HepG2 (cell line): ENCODE measurements around the gene CHKA. TPM values are rescaled to one million over a fixed set of nuclear protein-coding genes. Genes with fewer than 3 reads are reported as not detected.

Experiments used
- ATAC-seq: fragments of 200-7000 bp; cut with Tn5 transposase; 3 replicates; pipeline ENCODE4 v1.9.1; 2020; ENCODE audit warnings: mild to moderate bottlenecking, moderate library complexity
- BruUV-seq: library from RNA; stranded (reverse); fragments of 400-500 nt; replicated peaks from 2 replicates; lab custom pipeline; 2021; lab: Mats Ljungman, UMichigan
- CTCF ChIA-PET: fragments of 300-600 bp; formaldehyde crosslinking; extraction: SDS; loops from one replicate; lab custom pipeline; 2021; ENCODE audit warnings: low total read pairs, inconsistent platforms, low intra/inter-chr PET ratio; lab: Yijun Ruan, JAX
- POLR2A ChIA-PET: fragments of 350-600 bp; sonication (Branson Sonifier 250); formaldehyde crosslinking; loops from one replicate; lab custom pipeline; 2020; ENCODE audit warnings: antibody characterized with exemption, inconsistent platforms; lab: Yijun Ruan, JAX
- DNase-seq: peaks from one replicate; pipeline ENCODE4 v3.0.0-alpha.2; 2015; ENCODE audit warnings: low spot score
- FAIRE-seq: peaks from 3 replicates; lab custom pipeline; 2011; peaks lifted over from hg19 to GRCh38; lab: Jason Lieb, UNC
- H2AFZ ChIP-seq: one replicate; pipeline ENCODE4 v1.6.1; 2011; ENCODE audit warnings: low read length, inconsistent platforms
- H3K27ac ChIP-seq: fragments of 300-600 bp; 3 replicates; pipeline ENCODE4 v1.8.0; 2011; ENCODE audit warnings: mixed run types, mild to moderate bottlenecking, mixed read lengths, low read length, inconsistent platforms; ENCODE audit not compliant: insufficient read depth; ENCODE audit errors: extremely low read length
- H3K27me3 ChIP-seq, 2 experiments: fragments of 200-600 bp in 1 of 2; 2 replicates in 1 of 2; 3 replicates in 1 of 2; pipeline versions ENCODE4 v1.6.0 to v1.8.0; 2011; ENCODE audit warnings: low read length in 2 of 2, mild to moderate bottlenecking in 2 of 2, moderate library complexity in 2 of 2, inconsistent platforms in 1 of 2; ENCODE audit not compliant: insufficient read depth in 2 of 2, control insufficient read depth in 1 of 2
- H3K36me3 ChIP-seq, 2 experiments: fragments of 200-600 bp in 1 of 2; replicated peaks in 1 of 2; 2 replicates in 1 of 2; 3 replicates in 1 of 2; pipeline versions ENCODE4 v1.5.1 to v1.8.0; 2011; ENCODE audit warnings: low read length in 2 of 2, inconsistent platforms in 1 of 2; ENCODE audit not compliant: insufficient read depth in 2 of 2, control insufficient read depth in 1 of 2
- H3K4me1 ChIP-seq: 2 replicates; pipeline ENCODE4 v1.5.1; 2012; ENCODE audit warnings: low read length, inconsistent platforms; ENCODE audit not compliant: insufficient read depth
- H3K4me2 ChIP-seq: 2 replicates; pipeline ENCODE4 v1.6.0; 2011; ENCODE audit warnings: low read depth, low read length, inconsistent platforms
- H3K4me3 ChIP-seq, 3 experiments: fragments of 200-600 bp in 1 of 3; sonication (generic), shearing (Covaris generic) in 1 of 3; replicated peaks in 1 of 3; 2 replicates each; pipeline ENCODE4 v1.5.1; 2011 to 2016; ENCODE audit warnings: low read length in 3 of 3, inconsistent platforms in 2 of 3, low read depth in 2 of 3, mild to moderate bottlenecking in 2 of 3, control low read depth in 1 of 3, mixed read lengths in 1 of 3; ENCODE audit not compliant: insufficient read depth in 1 of 3
- H3K79me2 ChIP-seq: one replicate; pipeline ENCODE4 v1.6.1; 2011; ENCODE audit warnings: low read length, inconsistent platforms; ENCODE audit not compliant: insufficient read depth
- H3K9ac ChIP-seq: 2 replicates; pipeline ENCODE4 v1.6.0; 2011; ENCODE audit warnings: mild to moderate bottlenecking, low read depth, low read length, inconsistent platforms; ENCODE audit not compliant: insufficient read depth
- H3K9me3 ChIP-seq: 2 replicates; pipeline ENCODE4 v1.5.1; 2012; ENCODE audit warnings: mild to moderate bottlenecking, low read length
- H4K20me1 ChIP-seq: 2 replicates; pipeline ENCODE4 v1.6.0; 2011; ENCODE audit warnings: inconsistent platforms, mild to moderate bottlenecking, low read length, moderate library complexity; ENCODE audit not compliant: insufficient read depth
- ARNT ChIP-seq: fragments of 450-650 bp; IDR thresholded peaks from 2 replicates; pipeline ENCODE4 v1.6.1; 2017
- ATF7 ChIP-seq, 2 experiments: fragments of 450-650 bp in 1 of 2; sonication (generic) in 1 of 2; formaldehyde crosslinking in 1 of 2; IDR thresholded peaks; 2 replicates each; pipeline versions ENCODE4 v1.4.0 to v1.6.1; 2016 to 2020; ENCODE audit warnings: antibody characterized with exemption in 1 of 2, mild to moderate bottlenecking in 1 of 2, missing genetic modification reagents in 1 of 2
- FOXJ3 ChIP-seq: sonication (generic); formaldehyde crosslinking; IDR thresholded peaks from 2 replicates; pipeline ENCODE4 v1.4.0; 2020; ENCODE audit warnings: missing genetic modification reagents, mild to moderate bottlenecking, borderline replicate concordance
- ISL2 ChIP-seq: sonication (generic); formaldehyde crosslinking; IDR thresholded peaks from 2 replicates; pipeline ENCODE4 v1.5.0; 2020; ENCODE audit warnings: missing genetic modification reagents
- MYPOP ChIP-seq: sonication (generic); formaldehyde crosslinking; IDR thresholded peaks from 2 replicates; pipeline ENCODE4 v1.8.1; 2023; ENCODE audit warnings: mild to moderate bottlenecking, moderate library complexity, missing genetic modification reagents
- RARG ChIP-seq: sonication (generic); formaldehyde crosslinking; IDR thresholded peaks from 2 replicates; pipeline ENCODE4 v1.4.0; 2020; ENCODE audit warnings: low read depth, mild to moderate bottlenecking, missing genetic modification reagents
- RBAK ChIP-seq: sonication (generic); formaldehyde crosslinking; IDR thresholded peaks from 2 replicates; pipeline ENCODE4 v1.5.1; 2020; ENCODE audit warnings: mild to moderate bottlenecking, missing genetic modification reagents
- SMARCE1 ChIP-seq: fragments of 450-650 bp; IDR thresholded peaks from 2 replicates; pipeline ENCODE4 v1.6.1; 2017; ENCODE audit warnings: borderline replicate concordance
- SP140L ChIP-seq: sonication (generic); formaldehyde crosslinking; IDR thresholded peaks from 2 replicates; pipeline ENCODE4 v1.4.0; 2020; ENCODE audit warnings: missing genetic modification reagents, borderline replicate concordance
- STAG1 ChIP-seq: sonication (generic); formaldehyde crosslinking; IDR thresholded peaks from 2 replicates; pipeline ENCODE4 v1.4.0; 2020; ENCODE audit warnings: missing genetic modification reagents
- ZNF12 ChIP-seq: sonication (generic); formaldehyde crosslinking; IDR thresholded peaks from 2 replicates; pipeline ENCODE4 v1.5.0; 2020; ENCODE audit warnings: missing genetic modification reagents
- ZNF569 ChIP-seq: sonication (generic); formaldehyde crosslinking; IDR thresholded peaks from 2 replicates; pipeline ENCODE4 v1.5.0; 2020; ENCODE audit warnings: mild to moderate bottlenecking, missing genetic modification reagents, moderate library complexity, borderline replicate concordance
- ZSCAN12 ChIP-seq: sonication (generic); formaldehyde crosslinking; IDR thresholded peaks from 2 replicates; pipeline ENCODE4 v1.9.0; 2021; ENCODE audit warnings: mild to moderate bottlenecking, missing genetic modification reagents
- WGBS: methylation state at CpG from one replicate; pipeline ENCODE4 v1.1.6; 2017; ENCODE audit warnings: low lambda C conversion rate; 5-methylcytosine and 5-hydroxymethylcytosine counted together
- in situ Hi-C: cut with HindIII; loops from 2 replicates; pipeline ENCODE4 v1.10.0; 2017; ENCODE audit warnings: low pct_unique_long_range_greater_than_20kb; ENCODE audit not compliant: extremely low pct_ligation_motif_present
- intact Hi-C: fragments of 100-400 bp; cut with micrococcal nuclease; formaldehyde crosslinking; loops from one replicate; pipeline ENCODE4 v1.10.0; 2022; ENCODE audit not compliant: unreplicated experiment
- polyA plus RNA-seq, 8 experiments: library from polyadenylated mRNA; depleted of rRNA in 3 of 8; stranded (reverse) in 7 of 8; unstranded in 1 of 8; fragments of >200 nt; fragmentation: Illumina TruSeq in 4 of 8; extraction: Trizol in 4 of 8; gene quantifications; 2 replicates each; pipeline versions ENCODE4 v1.2.1 to v1.2.3, GENCODE V29; 2011 to 2016; ENCODE audit warnings: low read depth in 4 of 8, missing spikeins in 1 of 8, mixed read lengths in 1 of 8; ENCODE audit not compliant: insufficient read depth in 1 of 8
- total RNA-seq, 5 experiments: library from RNA; depleted of rRNA; stranded (reverse); fragments of >200 nt; fragmentation: Illumina TruSeq; extraction: Trizol; gene quantifications; 2 replicates each; pipeline ENCODE4 v1.2.3, GENCODE V29; 2016; ENCODE audit warnings: low read depth in 1 of 5

Gene CHKA
- total and polyA plus RNA-seq, 2 of the 13 experiments (the other 11 are each of a cell fraction or from before 2014, with no cell fraction given): 71.6 to 92.7 TPM

GRCh38 chr11:68130121-68130520 lies 8.9 kb upstream of the CHKA start:
- Histone ChIP-seq H3K4me1 (peaks cover 46% of the 10 kb centered on the region), H3K27me3 (no peaks in the 10 kb centered on the region), H4K20me1 (no peaks in the 10 kb centered on the region), H3K9ac (no peak overlapping the region), H3K79me2 (no peaks in the 10 kb centered on the region), H3K36me3 (no peaks in the 10 kb centered on the region), H3K9me3 (peaks cover 30% of the 10 kb centered on the region), H3K4me2 (no peak overlapping the region), H2AFZ (peak overlapping the region; percentile 55), H3K4me3 (no peak overlapping the region), H3K27ac (peak overlapping the region; percentile 99)
- no TSS peak for BruUV-seq
- TF ChIP-seq ZNF569 (CRISPR knock-in tag) (no peak), ZNF12 (peak; percentile 98), SMARCE1 (no peak), ISL2 (CRISPR knock-in tag) (no peak), ATF7 (IDR thresholded peaks at IDR 0.05) (no peak), ATF7 (CRISPR knock-in tag; IDR thresholded peaks at IDR 0.05) (no peak), FOXJ3 (CRISPR knock-in tag) (no peak), ARNT (no peak), RARG (CRISPR knock-in tag) (no peak), MYPOP (no peak), STAG1 (CRISPR knock-in tag) (no peak), RBAK (CRISPR knock-in tag) (peak; percentile 94), ZSCAN12 (no peak), SP140L (no peak)
- DNase-seq (no peak), FAIRE-seq (no peak), ATAC-seq (no peak)
- 100% methylated on average over 1 of the region's 1 CpG for WGBS
- CTCF ChIA-PET: no interaction called here
- in situ Hi-C loops (no loop called here), intact Hi-C loops (no loop called here)
- POLR2A ChIA-PET: interaction anchor here (3.3 to 7.6 kb wide), 2 partner anchors 8 to 14 kb away, joined by 91 to 196 read pairs; no protein-coding TSS in a partner anchor
